ENCODE measurements around the gene AATK.

Gene AATK

DNA sequence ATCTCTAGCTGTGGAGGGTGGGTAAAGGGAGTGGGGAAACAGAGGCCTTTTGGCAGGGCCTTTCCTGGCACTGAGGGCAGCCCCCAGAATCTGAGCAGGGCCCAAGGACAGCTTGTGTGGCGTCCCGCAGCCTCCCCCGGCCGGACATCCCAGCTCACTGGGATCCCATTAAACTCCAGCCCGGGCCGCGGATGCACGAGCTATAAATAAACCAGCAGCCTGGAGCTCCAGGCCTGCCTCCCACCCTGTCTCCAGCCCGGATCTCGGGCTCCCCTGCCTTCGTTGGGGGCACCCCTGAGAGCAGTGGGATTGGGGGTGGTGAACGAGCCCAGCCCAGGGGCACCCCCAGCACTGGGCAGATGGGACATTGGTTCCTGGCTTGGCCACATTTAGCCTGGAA is 13.8 kb upstream of the AATK start:
- no peak for DNase-seq

DNA sequence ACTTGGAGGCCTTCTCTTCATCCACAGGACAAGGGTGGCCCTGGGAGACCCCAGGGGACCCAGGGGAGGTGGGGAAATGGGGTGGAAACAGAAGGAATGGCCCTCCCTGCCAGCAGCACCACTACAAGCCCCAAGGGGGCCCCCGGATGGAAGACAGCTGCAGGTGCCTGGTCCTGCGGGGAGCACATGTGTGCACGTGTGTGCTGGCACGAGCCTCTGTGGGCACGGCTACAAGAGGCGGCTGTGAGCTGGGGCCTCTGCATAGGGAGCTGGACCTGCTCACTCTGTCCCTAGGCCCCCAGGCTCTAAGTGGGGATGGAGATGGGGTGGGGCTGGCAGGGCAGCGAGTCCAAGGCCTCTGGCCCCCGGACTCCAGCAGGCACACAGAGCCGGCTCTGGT is 13.2 kb upstream of the AATK start:
- no peak for DNase-seq

DNA sequence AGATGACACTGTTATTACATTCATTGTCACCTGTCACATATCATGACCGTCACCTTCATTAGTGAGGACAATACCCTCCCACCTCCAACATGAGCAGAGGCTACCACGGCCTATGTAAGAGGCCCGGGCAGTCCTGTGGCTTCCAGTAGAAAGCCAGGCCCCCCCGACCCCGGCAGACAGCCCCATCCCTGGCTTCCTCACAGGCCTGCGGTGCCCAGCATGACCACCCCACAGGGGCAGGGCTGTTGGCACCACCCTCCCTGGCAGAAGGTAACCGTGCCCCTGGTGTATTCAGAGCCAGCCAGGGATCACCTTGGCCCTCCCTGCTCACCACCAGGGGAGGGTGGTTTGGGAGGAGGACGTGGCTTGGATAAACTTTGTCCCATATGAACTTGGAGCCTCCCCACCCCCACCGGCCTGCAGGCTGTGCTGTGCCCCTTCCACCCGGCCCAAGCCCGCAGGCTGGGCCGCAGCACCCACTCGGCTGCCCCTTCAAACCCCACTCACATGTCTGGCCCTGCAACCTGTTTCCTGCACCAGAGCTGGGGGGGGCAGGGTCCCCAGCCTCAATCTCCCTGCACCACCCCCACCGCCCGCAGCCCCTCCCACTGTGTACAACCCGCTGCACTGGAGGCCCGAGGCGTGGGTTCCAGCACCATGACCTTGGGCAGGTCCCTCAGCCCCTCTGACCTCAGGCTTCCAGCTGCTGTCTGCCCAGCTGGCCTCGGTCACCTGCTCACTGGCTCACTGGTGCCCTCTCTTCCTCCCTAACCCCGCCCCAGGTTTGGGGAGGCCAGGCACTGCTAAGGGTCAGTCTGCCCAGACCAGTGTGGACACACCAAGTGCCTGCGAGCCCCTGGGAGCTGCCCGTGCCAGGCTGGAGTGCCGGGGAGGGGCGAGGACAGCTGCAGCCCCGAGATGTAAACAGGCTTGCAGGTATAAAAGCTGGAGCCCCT is 12.4 kb upstream of the AATK start:
- no peak for DNase-seq

GRCh38 chr17:81176666-81177065 is 10.6 kb upstream of the AATK start:
- DNase-seq, result no peak

GRCh38 chr17:81173762-81174155 is 7.7 kb upstream of the AATK start:
- no peak for DNase-seq

DNA sequence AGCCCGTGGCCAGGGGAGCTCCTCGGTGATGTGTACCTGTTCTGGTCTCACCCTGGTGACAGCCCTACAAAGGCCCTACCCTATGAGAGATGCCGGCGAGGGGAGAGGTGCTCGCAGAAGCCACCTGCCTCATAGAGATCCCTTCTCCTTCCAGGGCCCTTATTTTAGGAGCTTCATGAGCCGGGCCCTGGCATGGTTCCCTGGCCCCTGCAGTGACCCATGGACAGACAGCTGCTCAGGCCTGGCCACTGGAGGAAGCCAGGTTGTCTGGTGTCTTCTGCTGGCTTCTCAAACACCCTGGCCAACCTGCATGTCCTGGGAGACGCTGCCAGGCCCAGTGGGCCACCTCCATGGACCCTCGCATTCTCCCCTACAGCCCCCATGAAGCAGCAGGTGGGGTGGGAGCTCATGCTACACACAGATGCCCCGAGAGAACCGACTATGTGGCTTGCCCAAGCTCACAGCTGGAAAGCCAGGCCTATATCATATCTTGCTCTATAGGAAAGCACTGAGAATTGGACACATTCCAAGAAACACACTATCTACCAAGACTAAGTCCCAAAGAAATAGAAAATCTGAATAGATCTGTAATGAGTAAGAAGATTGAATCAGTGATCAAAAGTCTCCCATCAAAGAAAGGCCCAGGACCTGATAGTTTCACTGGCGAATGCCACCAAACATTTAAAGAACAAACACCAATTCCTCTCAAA is 7.2 kb upstream of the AATK start:
- DNase-seq, result no peak

DNA sequence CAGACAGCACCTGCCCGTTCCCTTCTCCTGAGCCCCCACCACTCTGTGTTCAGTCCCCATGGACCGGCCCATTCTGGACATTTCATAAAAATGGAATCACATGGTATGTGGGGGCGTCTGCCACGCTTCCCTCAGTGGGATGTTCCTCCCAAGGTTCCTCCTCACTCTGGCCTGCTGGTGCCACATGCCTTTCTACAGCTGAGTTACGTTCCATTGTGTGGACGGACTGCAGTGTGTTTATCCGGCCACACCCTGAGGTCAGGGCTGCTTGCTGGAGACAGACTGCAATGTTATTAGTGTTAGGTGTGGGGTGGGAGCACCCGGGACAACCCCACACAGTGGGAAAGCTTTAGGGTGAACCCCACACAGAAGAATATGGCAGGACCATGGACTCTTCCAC is 5.9 kb upstream of the AATK start:
- no peak for DNase-seq

- DNase-seq, result no peak
Observed at GRCh38 chr17:81170727-81171494, 4.9 kb upstream of the AATK start.

DNA sequence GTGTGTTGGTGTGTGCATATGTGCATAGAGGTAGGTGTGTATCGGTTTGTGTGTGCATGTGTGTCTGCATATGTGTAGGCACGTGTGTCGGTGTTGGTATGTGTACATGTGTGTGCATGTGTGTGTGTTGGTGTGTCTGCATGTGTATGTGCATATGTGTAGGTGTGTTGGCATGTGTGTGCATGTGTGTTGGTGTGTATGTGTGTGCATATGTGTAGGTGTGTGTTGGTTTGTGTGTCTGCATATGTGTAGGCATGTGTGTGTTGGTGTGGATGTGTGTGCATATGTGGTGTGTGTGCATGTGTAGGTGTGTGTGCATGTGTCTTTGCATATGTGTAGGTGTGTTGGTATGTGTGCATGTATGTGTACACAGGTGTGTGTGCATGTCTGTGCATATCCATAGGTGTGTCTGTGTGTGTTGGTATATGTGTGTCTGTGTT is 3.9 kb upstream of the AATK start:
- no peak for DNase-seq

DNA sequence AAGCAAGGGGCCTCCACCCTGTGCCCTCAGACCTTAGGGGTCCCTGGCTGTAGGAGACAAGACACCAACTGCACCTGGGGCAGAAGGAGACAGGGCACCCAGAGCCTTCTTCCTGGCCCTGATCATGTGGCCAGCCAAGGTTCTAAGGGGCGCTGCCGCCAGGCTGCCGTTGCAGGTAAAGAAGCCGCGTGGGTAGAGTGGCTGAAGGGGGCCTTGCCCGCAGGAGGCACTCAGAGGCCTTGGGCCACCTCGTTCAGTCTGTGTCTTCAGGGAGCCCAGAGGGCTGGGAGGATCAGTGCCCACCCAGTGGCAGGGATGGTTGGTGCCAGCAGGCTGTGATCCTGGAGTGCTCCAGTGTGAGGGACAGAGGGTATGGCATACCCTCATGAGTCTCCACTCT is 1.6 kb upstream of the AATK start:
- DNase-seq, result no peak

DNA sequence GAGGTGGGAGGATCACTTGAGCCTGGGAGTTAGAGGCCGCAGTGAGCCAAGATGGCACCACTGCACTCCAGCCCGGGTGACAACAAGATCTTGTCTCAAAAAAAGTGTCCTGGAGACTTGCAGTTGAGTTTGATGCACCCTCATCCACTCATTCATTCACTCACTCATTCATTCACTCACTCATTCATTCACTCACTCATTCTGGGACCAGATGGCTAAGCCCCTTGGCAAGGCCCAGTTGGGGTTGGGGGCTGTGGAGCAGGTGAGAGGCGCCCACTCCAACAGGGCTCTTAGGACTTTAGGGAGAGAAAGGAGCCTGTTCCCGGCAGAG is 1.1 kb upstream of the AATK start:
- no peak for DNase-seq

- no peak for DNase-seq
Observed at GRCh38 chr17:81165246-81166032, 582 bp downstream of the AATK start, which contains the start of gene PVALEF. Gene PVALEF (plus strand): TSS chr17:81165507. CDS start chr17:81181227, 15,720 bp downstream.

DNA sequence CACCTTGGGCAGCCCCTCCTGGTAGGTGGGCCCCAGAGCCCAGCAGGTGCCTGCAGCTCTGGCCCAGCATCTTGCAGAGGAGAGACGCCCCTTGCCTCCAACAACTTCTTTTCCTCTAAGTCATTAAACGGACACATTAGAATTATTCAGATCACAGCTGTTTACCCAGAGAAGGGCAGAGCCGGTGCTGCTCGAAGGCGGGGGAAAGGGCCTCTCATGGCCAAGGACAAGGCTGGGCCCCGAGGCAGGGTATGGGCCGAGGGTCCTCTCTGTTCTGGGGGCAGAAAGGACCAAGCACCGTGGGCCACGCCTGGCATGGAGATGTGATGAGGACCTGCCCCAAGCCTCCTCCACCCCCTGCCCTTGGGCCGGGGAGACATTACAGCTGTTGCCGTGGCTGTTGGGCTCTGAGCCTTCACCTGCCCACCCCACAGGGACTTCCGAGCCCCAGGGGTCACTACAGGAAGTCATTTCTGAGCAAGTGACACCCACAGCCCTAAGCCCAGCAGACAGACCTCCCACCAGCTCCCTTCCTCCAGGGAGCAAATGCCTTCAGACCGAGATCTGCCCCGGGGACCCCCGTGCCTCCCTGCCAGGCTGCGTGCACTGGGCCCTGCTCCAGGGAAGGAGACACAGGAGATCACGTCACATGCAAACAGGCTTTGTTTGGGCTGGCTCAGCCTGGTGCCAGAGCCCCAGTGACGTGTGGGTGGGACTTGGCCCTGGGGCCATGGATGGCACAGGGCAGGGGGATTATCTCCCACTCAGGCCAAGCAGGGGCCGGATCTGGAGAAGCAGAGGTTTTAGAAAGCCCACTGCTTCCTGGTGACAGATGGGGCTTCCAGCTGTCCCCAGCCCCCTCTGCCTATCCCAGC is 1.4 kb downstream of the AATK start:
- DNase-seq, result no peak

DNA sequence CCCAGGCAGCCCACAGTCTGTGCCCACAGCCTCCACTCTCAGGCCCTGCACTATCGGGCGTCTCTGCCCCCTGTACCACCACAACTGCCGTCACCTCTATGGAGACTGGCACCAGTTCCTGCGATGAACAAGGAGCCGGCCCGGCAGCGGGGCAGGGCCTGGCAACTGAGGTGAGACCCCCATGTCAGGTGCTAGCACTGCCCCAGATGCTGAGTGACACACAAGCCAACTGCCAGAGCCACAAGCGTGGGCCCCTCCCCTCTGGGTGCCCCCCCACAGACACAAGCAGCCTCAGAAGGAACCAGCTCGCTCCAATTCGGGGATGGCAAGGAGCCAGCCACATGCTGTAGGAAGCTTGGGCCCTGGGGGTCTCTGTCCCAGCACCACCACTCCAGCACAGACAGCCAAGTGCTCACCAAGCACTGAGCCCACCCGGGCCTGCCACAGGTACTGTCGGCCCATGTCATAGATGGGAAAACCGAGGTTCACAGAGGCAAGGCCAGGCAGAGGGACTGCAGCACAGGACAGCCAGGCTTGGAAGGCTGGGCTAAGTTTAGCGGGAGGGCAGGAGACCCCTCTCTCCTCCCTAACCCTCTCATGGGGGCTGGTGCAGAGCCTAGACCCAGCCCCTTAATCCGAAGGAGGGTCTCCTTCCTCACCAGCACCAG is 2.2 kb downstream of the AATK start:
- no peak for DNase-seq

GRCh38 chr17:81163051-81163695 is 2.8 kb downstream of the AATK start:
- no peak for DNase-seq

GRCh38 chr17:81162491-81162890 is 3.5 kb downstream of the AATK start:
- DNase-seq, result no peak

- DNase-seq, result no peak
Observed at GRCh38 chr17:81161972-81162371, 4.0 kb downstream of the AATK start.

DNA sequence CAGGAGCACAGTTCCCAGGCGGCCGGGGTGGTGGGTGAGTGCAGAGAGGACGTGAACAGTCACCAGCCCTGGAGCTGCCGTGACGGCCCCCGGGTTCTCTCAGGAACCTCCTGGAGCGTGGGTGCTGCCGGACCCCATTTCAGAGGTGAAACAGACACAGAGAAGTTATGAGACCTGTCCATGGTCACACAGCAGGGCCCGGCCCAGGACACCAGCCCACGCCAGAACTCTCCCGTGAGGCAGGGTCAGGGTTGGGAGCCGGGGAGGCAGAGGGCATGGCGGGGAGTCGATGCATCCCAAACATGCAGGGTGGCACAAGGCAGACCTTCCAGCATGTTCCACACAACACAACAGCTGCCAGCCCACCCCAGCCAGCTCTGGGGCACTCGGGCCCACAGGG is 4.5 kb downstream of the AATK start:
- DNase-seq, result no peak

GRCh38 chr17:81160747-81161453 is 5.1 kb downstream of the AATK start:
- DNase-seq, result no peak

- no peak for DNase-seq
Observed at GRCh38 chr17:81160306-81160705, 5.7 kb downstream of the AATK start.
